ENCODE results near the gene KRT27. TPM values are rescaled to one million over a fixed set of nuclear protein-coding genes. Genes with fewer than 3 reads are reported as not detected.

KRT27 gene, protein sequence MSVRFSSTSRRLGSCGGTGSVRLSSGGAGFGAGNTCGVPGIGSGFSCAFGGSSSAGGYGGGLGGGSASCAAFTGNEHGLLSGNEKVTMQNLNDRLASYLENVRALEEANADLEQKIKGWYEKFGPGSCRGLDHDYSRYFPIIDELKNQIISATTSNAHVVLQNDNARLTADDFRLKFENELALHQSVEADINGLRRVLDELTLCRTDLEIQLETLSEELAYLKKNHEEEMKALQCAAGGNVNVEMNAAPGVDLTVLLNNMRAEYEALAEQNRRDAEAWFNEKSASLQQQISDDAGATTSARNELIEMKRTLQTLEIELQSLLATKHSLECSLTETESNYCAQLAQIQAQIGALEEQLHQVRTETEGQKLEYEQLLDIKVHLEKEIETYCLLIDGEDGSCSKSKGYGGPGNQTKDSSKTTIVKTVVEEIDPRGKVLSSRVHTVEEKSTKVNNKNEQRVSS
- not detected in 2 replicates for total RNA-seq (ENCODE audit: low replicate concordance)
- long read RNA-seq: 0 reads

DNA sequence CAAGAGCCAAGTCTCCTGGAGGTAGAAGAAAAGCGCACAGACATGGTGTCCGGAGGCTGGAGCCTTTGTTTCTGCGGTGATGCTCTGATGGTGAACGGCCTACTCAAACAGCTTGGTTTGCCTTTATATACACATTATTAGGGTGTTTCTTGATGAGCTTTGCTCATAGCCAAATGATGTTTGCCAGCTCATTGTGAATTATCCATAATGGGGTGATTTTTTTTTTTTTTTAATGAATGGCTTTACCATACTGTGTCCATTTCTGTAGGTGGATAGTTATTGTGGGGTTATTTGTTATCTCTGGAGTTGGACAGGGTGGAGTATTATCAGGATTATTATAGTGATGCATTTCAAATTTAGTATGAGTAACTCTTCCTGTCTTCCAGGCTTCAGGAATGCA is at the start of gene KRT27:
Gene KRT27, minus strand, starts transcription at position 101 of the 400 bp plus-strand sequence. Its CDS starts 57 bp downstream, at position 44.
- Mint-ChIP-seq H3K27ac (no peak within 1 kb of the TSS), H3K27me3 (peaks cover 2% of the 10 kb centered on the region), H3K36me3 (no peaks in the 10 kb centered on the region), H3K4me1 (ENCODE audit: unreplicated experiment) (no peaks in the 10 kb centered on the region), H3K9me3 (no peaks in the 10 kb centered on the region), H3K4me3 (no peak within 1 kb of the TSS)
- no peak for DNase-seq (ENCODE audit: extremely low spot score, unreplicated experiment)
- no peak for TF ChIP-seq CTCF (conservative IDR thresholded peaks at IDR 0.05)

DNA sequence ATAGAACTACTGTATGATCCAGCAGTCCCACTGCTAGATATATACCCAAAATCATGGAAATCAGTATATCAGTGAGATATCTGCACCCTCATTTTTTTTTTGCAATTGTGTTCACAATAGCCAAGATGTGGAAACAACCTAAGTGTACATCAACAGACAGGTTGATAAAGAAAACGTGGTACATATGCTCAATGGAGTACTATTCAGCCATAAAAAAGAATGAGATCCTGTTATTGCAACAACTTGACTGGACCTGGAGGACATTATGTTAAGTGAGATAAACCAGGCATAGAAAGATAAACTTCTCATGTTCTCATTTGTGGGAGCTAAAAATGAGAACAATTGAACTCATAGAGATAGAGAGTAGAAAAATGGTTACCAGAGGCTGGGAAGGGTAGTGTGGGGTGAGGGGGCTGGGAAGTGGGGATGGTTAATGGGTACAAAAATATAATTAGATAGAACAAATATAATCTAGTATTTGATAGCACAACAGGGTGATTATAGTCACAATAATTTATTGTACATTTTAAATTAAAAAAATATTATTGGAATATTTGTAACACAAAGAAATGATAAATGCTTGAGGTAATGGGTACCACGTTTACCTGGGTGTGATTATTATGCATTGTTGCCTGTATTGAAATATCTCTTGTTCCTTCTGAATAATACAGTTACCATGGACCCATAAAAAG is 47.9 kb upstream of the KRT27 start:
- no peak for TF ChIP-seq CTCF (conservative IDR thresholded peaks at IDR 0.05)
- Mint-ChIP-seq H3K27ac (no peak overlapping the region), H3K4me3 (no peak overlapping the region), H3K9me3 (no peaks in the 10 kb centered on the region), H3K27me3 (no peaks in the 10 kb centered on the region), H3K4me1 (ENCODE audit: unreplicated experiment) (no peaks in the 10 kb centered on the region), H3K36me3 (peaks cover 13% of the 10 kb centered on the region)
- DNase-seq (ENCODE audit: extremely low spot score, unreplicated experiment): no peak

DNA sequence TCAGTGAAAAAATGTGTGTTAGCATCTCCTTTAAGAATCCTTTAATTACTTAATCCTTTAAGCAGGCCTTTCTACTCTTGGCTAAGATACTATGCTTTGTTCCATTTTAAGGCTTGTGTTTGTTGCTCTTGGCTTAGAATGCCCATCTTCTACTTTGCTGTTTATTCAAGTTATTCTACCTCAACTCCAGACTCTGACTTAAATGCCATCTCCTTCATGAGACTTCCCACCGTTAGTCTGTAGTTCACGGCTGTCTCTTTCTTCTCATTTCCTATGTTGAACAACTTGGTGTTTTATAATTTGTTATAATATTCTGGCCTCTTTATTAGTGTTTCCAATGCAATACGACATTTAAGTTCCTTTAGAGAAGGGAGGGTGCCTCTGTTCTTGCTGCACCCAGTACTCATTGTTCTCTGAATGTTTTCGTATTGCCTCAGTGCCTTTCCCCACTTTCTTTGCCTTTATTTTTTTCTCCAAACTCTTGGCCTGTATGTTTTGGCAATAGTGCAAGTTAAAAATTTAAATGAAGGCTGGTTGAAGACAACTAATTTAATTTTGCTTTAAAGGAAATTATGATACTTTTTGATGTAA is 46.2 kb upstream of the KRT27 start:
- H3K27ac Mint-ChIP-seq: no peak overlapping the region
- H3K4me1 Mint-ChIP-seq (ENCODE audit: unreplicated experiment): no peaks in the 10 kb centered on the region
- DNase-seq (ENCODE audit: extremely low spot score, unreplicated experiment): no peak
- TF ChIP-seq CTCF (conservative IDR thresholded peaks at IDR 0.05): no peak
- H3K36me3 Mint-ChIP-seq: peaks cover 12% of the 10 kb centered on the region
- H3K27me3 Mint-ChIP-seq: no peaks in the 10 kb centered on the region
- no peak overlapping the region for H3K4me3 Mint-ChIP-seq
- H3K9me3 Mint-ChIP-seq: no peaks in the 10 kb centered on the region

GRCh38 chr17:40827746-40828453 is 45.5 kb upstream of the KRT27 start:
- Mint-ChIP-seq H3K9me3 (no peaks in the 10 kb centered on the region), H3K4me3 (peak overlapping the region; percentile 14), H3K27me3 (no peaks in the 10 kb centered on the region), H3K4me1 (ENCODE audit: unreplicated experiment) (no peaks in the 10 kb centered on the region), H3K27ac (no peak overlapping the region), H3K36me3 (peaks cover 9% of the 10 kb centered on the region)
- DNase-seq (ENCODE audit: extremely low spot score, unreplicated experiment): no peak
- TF ChIP-seq CTCF (conservative IDR thresholded peaks at IDR 0.05): no peak

GRCh38 chr17:40825599-40825998 is 43.2 kb upstream of the KRT27 start:
- H3K4me1 Mint-ChIP-seq (ENCODE audit: unreplicated experiment): no peaks in the 10 kb centered on the region
- H3K9me3 Mint-ChIP-seq: no peaks in the 10 kb centered on the region
- no peak for DNase-seq (ENCODE audit: extremely low spot score, unreplicated experiment)
- no peak for TF ChIP-seq CTCF (conservative IDR thresholded peaks at IDR 0.05)
- no peak overlapping the region for H3K27ac Mint-ChIP-seq
- no peak overlapping the region for H3K4me3 Mint-ChIP-seq
- peaks cover 13% of the 10 kb centered on the region for H3K36me3 Mint-ChIP-seq
- H3K27me3 Mint-ChIP-seq: no peaks in the 10 kb centered on the region

All from type B pancreatic cell (in vitro differentiated cells).